GM21737 (cell line): ENCODE results near the gene BTBD17.
"Not testable (repeated sequence)": the region's sequence is repeated elsewhere in the genome, so short reads cannot be mapped to it uniquely, and the experiment has no call there.

Source experiments
- ATAC-seq: cut with Tn5 transposase; IDR thresholded peaks from one replicate; pipeline ENCODE4 v1.9.1; 2021; ENCODE audit warnings: mild to moderate bottlenecking, moderate library complexity; ENCODE audit not compliant: unreplicated experiment

BTBD17 gene, protein sequence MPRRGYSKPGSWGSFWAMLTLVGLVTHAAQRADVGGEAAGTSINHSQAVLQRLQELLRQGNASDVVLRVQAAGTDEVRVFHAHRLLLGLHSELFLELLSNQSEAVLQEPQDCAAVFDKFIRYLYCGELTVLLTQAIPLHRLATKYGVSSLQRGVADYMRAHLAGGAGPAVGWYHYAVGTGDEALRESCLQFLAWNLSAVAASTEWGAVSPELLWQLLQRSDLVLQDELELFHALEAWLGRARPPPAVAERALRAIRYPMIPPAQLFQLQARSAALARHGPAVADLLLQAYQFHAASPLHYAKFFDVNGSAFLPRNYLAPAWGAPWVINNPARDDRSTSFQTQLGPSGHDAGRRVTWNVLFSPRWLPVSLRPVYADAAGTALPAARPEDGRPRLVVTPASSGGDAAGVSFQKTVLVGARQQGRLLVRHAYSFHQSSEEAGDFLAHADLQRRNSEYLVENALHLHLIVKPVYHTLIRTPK

DNA sequence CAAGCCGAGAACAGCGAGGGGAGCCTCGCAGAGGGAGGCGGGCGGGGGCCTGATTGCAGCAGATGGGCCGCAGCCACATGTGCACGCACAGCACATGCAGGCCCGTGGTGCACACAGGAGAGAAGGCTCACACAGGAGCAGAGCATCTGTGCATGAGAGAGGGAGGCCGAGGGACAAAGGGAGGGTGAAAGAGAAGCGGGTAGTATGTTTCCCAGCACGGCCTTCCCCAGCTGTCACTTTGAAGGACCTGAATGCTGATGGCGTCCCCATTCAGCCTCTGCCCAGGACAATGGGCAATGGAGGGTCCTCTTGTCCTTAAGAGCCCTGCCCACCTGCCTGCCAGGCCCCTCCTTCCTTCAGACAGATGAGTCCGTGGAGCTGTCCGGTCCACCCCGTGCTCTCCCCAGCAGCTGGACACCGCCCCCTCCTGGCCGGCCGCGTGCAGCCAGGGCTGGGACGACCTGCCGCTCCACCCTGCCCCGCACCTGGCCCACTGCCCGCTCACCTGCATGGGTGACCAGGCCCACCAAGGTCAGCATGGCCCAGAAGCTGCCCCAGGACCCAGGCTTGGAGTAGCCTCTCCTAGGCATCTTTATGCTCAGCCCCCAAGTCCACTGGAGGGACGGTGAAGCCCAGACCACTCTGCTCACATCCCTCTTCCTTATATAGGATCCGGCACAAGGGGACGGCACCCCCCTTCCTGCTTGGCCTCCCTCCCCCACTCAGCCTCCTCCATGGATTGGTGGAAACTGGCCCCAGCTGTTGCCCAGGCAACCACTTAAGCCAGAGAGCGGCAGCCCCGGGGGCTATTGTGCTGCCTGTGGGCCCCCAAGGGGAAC lies at the start of gene BTBD17:
TSS of gene BTBD17 (minus strand) at position 639 of the 839 bp plus-strand sequence. CDS start at position 590, 49 bp downstream.
- no peak for ATAC-seq

GRCh38 chr17:74410001-74410443 lies 48.4 kb upstream of the BTBD17 start:
- ATAC-seq, result no peak

DNA sequence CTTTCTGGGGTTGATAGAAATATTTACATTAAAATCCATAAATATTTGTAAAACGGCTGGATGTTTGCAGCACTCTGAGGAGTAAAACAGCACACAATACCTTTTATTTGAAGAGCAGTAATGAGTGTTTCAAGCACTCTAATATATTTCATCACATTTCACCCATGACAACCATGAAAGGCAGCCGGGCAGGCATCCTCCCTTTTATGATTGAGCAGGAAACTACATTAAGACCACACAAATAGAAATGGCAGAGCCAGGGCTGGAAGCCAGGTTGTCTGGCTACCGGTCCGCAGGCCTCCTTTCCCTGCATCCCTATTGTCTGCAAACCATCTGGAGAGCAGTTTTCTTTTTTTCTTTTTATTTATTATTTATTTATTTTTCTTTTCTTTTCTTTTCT lies 47.1 kb upstream of the BTBD17 start:
- no peak for ATAC-seq

DNA sequence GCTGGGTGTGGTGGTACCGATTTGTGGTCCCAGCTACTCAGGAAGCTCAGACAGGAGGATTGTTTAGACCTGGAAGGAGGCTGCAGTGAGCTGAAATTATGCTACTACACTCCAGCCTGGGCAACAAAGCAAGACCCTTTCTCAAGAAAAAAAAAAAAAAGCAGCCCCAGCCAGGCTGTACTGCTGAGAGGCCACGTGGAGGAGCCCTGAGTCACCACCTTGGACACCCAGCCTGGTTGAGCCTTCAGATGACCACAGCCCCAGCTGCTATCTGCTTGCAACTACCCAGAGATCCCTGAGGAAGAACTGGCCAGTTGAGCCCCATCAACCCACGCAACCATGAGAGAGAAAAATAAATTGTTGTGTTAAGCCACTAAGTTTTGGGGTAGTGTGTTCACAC lies 46.6 kb upstream of the BTBD17 start:
- no peak for ATAC-seq

DNA sequence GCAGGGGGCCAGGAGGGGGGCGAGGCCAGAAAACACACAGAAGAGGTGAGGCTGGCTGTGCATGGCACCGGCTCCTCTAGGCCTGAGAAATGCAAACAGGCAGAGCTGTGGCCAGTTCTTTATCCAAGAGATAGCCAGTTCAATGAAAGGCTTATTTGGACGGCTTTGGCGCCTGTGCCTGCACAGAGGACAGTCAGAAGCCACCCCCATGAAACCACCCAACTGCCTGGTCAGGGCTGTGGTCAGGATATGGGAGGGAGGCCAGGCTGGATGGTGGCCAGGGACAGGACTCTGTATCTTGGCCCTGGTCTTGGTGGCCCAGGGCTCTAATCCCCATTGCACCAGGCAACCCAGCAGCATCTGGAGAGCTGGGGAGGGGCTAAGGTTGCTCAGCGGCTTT lies 45.7 kb upstream of the BTBD17 start:
- ATAC-seq, result no peak

DNA sequence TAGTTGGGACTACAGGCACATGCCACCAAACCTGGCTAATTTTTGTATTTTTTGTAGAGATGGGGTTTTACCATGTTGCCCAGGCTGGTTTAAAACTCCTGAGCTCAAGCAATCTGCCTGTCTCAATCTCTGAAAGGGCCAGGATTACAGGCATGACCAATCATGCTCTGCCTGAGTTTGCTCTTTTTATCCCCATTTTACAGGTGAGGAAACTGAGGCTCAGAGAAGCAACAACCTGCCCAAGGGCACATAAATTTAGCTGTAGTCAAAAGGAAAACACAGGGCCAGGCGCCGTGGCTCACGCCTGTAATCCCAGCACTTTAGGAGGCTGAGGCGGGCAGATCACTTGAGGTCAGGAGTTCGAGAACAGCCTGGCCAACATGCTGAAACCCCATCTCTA lies 43.6 kb upstream of the BTBD17 start:
- ATAC-seq, result not testable (repeated sequence)

DNA sequence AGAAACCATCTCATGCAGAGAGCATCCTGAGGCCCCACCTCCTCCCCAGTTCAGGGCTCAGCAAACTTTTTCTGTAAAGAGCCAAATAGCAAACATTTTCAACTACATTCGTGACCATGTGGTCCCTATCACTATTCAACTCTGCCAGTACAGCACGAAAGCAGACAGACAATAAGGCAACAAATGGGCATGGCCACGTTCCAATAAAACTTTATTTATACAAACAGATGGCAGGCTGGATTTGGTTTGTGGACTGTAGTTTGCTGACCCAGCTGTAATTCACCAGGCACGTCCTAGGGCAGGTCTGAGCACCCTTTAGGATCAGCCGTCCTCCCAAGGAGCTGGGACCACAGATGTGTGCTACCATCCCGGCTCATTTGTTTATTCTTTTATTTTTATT lies 43.1 kb upstream of the BTBD17 start:
- no peak for ATAC-seq

- no peak for ATAC-seq
Observed at GRCh38 chr17:74404218-74404617, 42.5 kb upstream of the BTBD17 start.

- no peak for ATAC-seq
Observed at GRCh38 chr17:74403512-74404137, 42.0 kb upstream of the BTBD17 start.

- ATAC-seq, result no peak
Observed at GRCh38 chr17:74402048-74402447, 40.4 kb upstream of the BTBD17 start.

DNA sequence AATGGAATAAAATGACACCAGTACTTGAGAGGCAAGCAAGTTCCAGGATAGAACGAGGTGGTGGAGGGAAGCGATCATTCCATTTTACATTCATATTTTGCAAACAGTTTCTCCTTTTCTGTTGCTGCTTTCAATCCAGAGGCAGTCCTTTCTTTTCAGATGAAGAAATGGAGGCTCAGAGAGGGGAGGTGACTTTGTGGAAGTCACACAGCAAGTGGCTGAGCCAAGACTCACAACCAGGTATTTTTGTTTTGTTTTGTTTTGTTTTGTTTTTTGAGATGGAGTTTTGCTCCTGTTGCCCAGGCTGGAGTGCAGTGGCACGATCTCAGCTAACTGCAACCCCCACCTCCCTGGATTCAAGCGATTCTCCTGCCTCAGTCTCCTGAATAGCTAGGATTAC lies 34.9 kb upstream of the BTBD17 start:
- no peak for ATAC-seq

- ATAC-seq, result no peak
Observed at GRCh38 chr17:74394977-74395376, 33.3 kb upstream of the BTBD17 start.

GRCh38 chr17:74394275-74394950 lies 32.7 kb upstream of the BTBD17 start:
- no peak for ATAC-seq

DNA sequence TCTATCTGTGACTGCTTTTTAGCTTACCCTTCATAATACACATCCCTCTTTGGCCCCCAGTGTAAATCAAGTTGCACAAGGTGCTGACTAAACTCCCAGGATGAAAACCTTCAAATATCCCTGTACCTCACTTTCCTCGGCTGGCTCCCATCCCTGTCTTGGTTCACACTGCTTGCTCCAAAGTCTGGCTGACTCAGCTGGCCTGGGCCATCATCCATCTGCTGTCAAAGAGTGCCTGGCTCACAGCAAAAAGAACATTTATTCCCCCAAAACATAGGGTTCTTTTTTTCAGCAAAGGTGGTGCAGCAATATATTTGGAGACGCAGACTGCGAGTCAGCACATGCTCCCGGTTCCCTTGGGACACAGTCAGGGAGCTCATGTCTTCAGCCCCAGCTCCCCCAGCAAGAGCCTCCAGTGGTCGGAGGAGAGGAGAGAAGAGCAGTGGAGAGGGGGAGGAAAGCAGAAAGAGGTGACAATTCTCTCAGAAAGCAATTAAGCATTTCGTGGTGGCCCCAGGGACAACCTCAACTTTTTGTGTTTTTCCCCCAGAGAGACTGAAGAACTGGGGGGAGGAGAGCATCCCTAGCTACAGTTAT lies 31.8 kb upstream of the BTBD17 start:
- no peak for ATAC-seq

DNA sequence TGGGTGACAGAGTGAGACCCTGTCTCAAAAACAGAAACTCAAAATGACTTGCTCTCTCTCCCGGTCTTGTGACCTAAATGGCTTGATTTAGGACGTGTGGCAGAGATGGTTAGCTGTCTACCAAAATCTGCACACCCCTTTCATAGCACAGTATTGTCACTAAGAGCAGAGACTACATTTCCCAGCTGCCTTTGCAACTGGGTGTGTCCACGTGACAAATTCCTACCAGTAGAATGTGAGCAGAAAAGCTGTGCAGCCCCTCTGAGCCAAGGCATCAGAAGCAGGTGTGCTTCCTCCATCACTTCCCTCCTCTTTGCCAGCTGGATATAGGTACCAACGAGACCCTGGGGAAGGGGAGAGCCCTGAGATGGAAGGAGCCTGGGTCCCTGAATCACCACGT lies 31.2 kb upstream of the BTBD17 start:
- ATAC-seq, result no peak

DNA sequence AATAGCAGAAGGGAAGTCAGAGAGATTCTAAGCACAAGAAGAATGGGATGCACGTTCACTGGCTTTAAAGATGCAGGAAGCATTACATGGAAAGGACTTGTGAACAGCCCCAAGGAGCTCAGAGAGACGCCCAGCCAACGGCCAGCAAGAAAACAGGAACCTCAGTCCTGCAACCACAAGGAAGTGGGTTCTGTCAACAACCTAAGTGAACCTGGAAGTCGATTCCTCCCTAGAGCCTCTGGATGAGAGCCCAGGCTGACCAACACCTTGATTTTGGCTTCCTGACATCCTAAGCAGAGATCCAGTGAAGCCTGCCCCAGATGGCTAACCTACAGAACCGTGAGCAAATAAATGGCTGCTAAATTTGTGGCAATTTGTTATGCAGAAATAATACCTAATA lies 30.1 kb upstream of the BTBD17 start:
- no peak for ATAC-seq

DNA sequence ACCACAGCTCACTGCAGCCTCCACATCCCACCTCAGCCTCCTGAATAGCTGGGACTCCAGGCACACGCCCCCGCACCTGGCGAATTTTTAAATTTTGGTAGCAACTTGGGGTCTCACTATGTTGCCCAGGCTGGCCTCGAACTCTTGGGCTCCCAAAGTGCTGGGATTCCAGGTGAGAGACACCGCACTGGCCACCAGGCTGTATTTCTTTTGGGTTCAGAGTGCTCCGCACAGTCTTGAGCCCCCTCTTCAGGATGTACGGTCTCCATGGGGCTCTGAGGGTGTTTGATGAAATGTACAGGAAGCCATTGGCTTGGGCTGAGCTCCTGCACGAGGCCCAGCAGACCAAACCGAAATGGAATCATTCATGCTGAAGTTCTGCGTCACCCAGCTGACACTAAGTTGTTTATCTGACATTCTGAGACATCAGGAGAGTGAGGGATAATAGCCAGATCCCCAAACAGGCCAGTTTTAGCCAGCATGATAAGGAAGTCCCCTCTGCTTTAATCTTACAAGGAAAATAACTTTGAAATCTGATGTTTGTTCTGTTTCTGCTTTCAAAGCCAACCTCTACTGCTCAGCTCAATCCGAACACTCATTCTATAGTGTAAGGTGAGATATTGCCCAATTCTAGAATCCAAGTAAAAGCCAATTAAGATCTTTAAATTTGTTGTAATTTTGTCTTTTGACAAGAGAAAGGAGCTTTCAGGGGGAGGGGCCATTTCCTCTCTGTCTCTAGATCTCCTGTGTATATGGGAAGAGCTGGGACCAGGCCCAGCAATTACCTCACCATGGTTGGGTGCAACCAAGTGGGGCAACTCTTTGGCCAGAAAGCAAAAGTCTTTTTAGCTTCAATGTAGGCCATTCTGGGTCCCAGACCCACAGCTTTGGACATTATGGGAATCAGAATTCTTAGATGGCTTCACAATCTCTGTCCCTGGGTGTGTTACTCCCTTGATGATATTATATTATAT lies 29.3 kb upstream of the BTBD17 start:
- no peak for ATAC-seq

DNA sequence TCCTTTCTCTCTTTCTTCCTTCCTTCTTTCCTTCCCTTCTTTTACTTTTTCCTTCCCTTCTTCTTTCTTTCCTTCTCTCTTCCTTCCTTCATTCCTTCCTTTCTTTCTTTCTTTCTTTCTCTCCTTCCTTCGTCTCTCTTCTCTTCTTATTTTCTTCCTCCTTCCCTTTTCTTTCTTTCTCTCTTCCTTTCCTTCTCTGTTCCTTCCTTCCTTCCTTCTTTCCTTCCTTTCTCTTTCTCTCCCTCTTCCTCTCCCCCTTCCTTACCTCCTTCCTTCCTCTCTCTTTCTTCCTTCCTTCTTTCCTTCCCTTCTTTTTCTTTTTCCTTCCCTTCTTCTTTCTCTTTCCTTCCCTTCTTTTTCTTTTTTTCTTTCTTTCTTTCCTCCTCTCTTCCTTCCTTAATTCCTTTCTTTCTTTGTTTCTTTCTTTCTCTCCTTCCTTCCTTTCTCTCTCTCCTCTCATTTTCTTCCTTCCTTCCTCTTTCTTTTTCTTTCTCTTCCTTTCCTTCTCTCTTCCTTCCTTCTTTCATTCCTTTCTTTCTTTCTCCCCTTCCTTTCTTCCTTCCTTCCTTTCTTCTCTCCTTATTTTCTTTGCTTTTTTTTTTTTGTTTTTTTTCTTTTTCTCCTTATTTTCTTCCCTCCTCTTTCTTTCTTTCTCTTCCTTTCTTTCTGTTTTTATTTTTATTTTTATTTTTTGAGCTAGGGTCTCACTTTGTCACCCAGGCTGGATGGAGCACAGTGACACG lies 28.4 kb upstream of the BTBD17 start:
- ATAC-seq, result no peak
